NCI-H1417 treated with DMSO at 0.1 percent for 48 hours (cell line): ENCODE results near the gene GIGYF1.

ENCODE experiments used
- DNase-seq: peaks from one replicate; lab custom pipeline; 2025; lab: John Stamatoyannopoulos, UW

The GIGYF1 gene

GRCh38 chr7:100684534-100685042 is 9.5 kb downstream of the GIGYF1 start:
- no peak for DNase-seq

- DNase-seq: no peak
These were observed 10.2 kb downstream of the GIGYF1 start for GRCh38 chr7:100683659-100684533.

- no peak for DNase-seq
These were observed 10.9 kb downstream of the GIGYF1 start for GRCh38 chr7:100682991-100683658.

GRCh38 chr7:100682228-100682741 is 11.8 kb downstream of the GIGYF1 start:
- DNase-seq: no peak

- DNase-seq: no peak
These were observed 12.4 kb downstream of the GIGYF1 start for GRCh38 chr7:100681491-100682227.

- DNase-seq: no peak
These were observed 13.3 kb downstream of the GIGYF1 start for GRCh38 chr7:100680576-100681271.

GRCh38 chr7:100679927-100680575 is 14.0 kb downstream of the GIGYF1 start:
- no peak for DNase-seq

GRCh38 chr7:100679129-100679926 is 14.7 kb downstream of the GIGYF1 start:
- DNase-seq: no peak

GRCh38 chr7:100678291-100678984 is 15.6 kb downstream of the GIGYF1 start:
- DNase-seq: no peak

- no peak for DNase-seq
These were observed 16.5 kb downstream of the GIGYF1 start for GRCh38 chr7:100677308-100678267.

GRCh38 chr7:100676501-100677306 is 17.3 kb downstream of the GIGYF1 start:
- DNase-seq: no peak

- peak; percentile 29 for DNase-seq
These were observed 18.3 kb downstream of the GIGYF1 start for GRCh38 chr7:100675581-100676350.

- no peak for DNase-seq
These were observed 19.0 kb downstream of the GIGYF1 start for GRCh38 chr7:100675105-100675451.

- no peak for DNase-seq
These were observed 19.5 kb downstream of the GIGYF1 start for GRCh38 chr7:100674411-100675104.

- DNase-seq: no peak
These were observed 20.1 kb downstream of the GIGYF1 start for GRCh38 chr7:100673942-100674410.

GRCh38 chr7:100673302-100673941 is 20.6 kb downstream of the GIGYF1 start, which contains the start of gene GNB2:
Gene GNB2, plus strand, starts transcription at chr7:100673740. Its CDS starts 2,526 bp downstream, at chr7:100676266.
- peak; percentile 90 for DNase-seq
